Transverse colon (tissue), 4 donors: Measurements from ENCODE around the gene ENHO. TPM values are rescaled to one million over a fixed set of nuclear protein-coding genes. Genes with fewer than 3 reads are reported as not detected.

Experiments
- DNase-seq: peaks from one replicate; pipeline ENCODE4 v3.0.0-alpha.2; 2019
- H3K27ac ChIP-seq, 4 donors: fragments of 200-600 bp; sonication (generic); 2 replicates each; pipeline ENCODE4 v1.5.1; 2016 to 2018; ENCODE audit warnings: inconsistent platforms in 4 of 4
- H3K27me3 ChIP-seq: fragments of 200-600 bp; sonication (generic); 2 replicates; pipeline ENCODE4 v1.5.1; 2017; ENCODE audit warnings: inconsistent platforms
- H3K36me3 ChIP-seq, 4 donors: fragments of 200-600 bp; sonication (generic); 2 replicates each; pipeline ENCODE4 v1.5.1; 2017 to 2019; ENCODE audit warnings: inconsistent platforms in 4 of 4
- H3K4me1 ChIP-seq, 4 donors: fragments of 200-600 bp; sonication (generic); 2 replicates each; pipeline ENCODE4 v1.5.1; 2017 to 2020; ENCODE audit warnings: inconsistent platforms in 4 of 4
- H3K4me3 ChIP-seq, 4 donors: fragments of 200-600 bp; sonication (generic); 1 replicate in 1 of 4; 2 replicates in 3 of 4; pipeline versions ENCODE4 v1.5.1 to v1.6.1; 2017 to 2019; ENCODE audit warnings: inconsistent platforms in 4 of 4
- H3K9me3 ChIP-seq, 2 donors: fragments of 200-600 bp; sonication (generic); 2 replicates each; pipeline ENCODE4 v1.5.1; 2017 to 2019; ENCODE audit warnings: inconsistent platforms in 2 of 2
- CTCF ChIP-seq, 5 experiments: fragments of 200-600 bp in 3 of 5; fragments of 450-650 bp in 2 of 5; sonication (generic) in 3 of 5; IDR thresholded peaks; 1 replicate in 2 of 5; 2 replicates in 3 of 5; pipeline ENCODE4 v1.5.1; 2016 to 2017; ENCODE audit warnings: antibody characterized with exemption in 5 of 5, inconsistent platforms in 3 of 5, mild to moderate bottlenecking in 2 of 5, moderate library complexity in 1 of 5
- EP300 ChIP-seq: sonication (generic); formaldehyde crosslinking; IDR thresholded peaks from one replicate; pipeline ENCODE4 v1.6.1; 2017; ENCODE audit warnings: antibody characterized with exemption, low read depth
- POLR2A ChIP-seq: fragments of 450-650 bp; IDR thresholded peaks from one replicate; pipeline ENCODE4 v1.6.1; 2016; ENCODE audit warnings: antibody characterized with exemption, mild to moderate bottlenecking, moderate library complexity
- POLR2AphosphoS5 ChIP-seq, 3 donors: sonication (generic); formaldehyde crosslinking; IDR thresholded peaks; one replicate each; pipeline ENCODE4 v1.6.1; 2016; ENCODE audit warnings: antibody characterized with exemption in 3 of 3
- WGBS, 2 donors: methylation state at CpG; one replicate each; pipeline ENCODE4 v1.1.5; 2018; ENCODE audit warnings: low coverage in 1 of 2; 5-methylcytosine and 5-hydroxymethylcytosine counted together
- in situ Hi-C, 4 donors: fragments of 200-750 bp; cut with MboI; loops; one replicate each; pipeline versions ENCODE4 v1.15.0 to v1.15.1; 2017; ENCODE audit warnings: low sequenced_read_pairs in 3 of 4, low pct_ligation_motif_present in 1 of 4, low pct_unique_long_range_greater_than_20kb in 1 of 4
- intact Hi-C: fragments of 100-400 bp; cut with DNase I; formaldehyde crosslinking; loops from one replicate; pipeline ENCODE4 v1.15.1; 2023; ENCODE audit warnings: low total_unique reads
- total RNA-seq, 4 donors: library from RNA; depleted of rRNA; stranded (reverse); fragments of >200 nt; gene quantifications; one replicate each; pipeline ENCODE4 v1.1.0, GENCODE V29; 2016

Gene ENHO
- total RNA-seq, 4 donors from 2014 or later, result 1.4 to 1.7 TPM; not detected in 2

DNA sequence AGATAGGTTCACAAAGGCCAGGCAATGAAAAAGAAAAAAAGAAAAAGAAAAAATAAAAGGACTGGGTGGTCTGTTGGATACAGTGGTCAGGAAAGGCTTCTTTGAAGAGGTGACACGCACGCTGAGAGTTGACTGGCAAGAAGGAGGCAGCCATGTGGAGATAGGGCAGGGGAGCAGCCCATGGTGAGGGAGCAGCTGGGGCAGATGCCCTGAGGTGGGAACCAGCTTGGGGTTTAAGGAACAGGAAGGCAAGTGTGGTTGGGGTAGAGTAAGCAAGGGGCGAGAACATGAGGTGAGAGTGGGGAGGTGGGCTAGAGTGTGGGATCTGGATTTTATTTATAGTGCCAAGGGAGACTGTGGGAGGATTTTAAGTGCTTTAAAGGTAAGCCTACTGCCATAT lies 6.8 kb downstream of the ENHO start:
- in situ Hi-C loops (no loop called here), intact Hi-C loops (no loop called here)
- TF ChIP-seq CTCF (IDR thresholded peaks at IDR 0.05) (no peak), POLR2A (no peak), POLR2AphosphoS5 (IDR thresholded peaks at IDR 0.05) (no peak), EP300 (no peak)
- WGBS, 2 donors, result 84 to 100% methylated on average over 2 to 3 of the region's 3 CpGs
- Histone ChIP-seq H3K27ac (no peak overlapping the region), H3K4me1 (peaks cover 0 to 8% (median 2%) of the 10 kb centered on the region in 4 donors), H3K27me3 (no peaks in the 10 kb centered on the region), H3K36me3 (no peaks in the 10 kb centered on the region), H3K9me3 (no peaks in the 10 kb centered on the region), H3K4me3 (no peak overlapping the region)
- DNase-seq, result no peak

DNA sequence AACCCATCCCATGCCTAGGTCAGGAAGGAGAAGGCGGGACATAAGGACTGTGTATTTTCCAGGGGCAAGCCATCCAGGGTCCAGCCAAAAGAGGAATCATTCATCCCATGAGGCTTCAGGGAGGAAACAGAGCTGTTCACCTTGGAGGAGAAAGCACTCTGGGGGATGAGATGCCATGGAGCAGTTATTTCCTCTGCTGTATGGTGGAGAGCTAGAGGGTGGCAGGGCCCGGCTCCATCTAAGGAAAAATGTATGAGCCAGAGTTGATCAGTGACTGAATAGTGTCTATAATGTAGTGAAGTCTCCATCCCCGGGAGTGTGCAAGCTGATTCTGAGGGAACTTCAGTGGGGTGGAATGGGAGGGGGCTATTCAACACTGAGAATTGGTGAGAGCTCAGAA lies 8.0 kb downstream of the ENHO start:
- no peak for DNase-seq

DNA sequence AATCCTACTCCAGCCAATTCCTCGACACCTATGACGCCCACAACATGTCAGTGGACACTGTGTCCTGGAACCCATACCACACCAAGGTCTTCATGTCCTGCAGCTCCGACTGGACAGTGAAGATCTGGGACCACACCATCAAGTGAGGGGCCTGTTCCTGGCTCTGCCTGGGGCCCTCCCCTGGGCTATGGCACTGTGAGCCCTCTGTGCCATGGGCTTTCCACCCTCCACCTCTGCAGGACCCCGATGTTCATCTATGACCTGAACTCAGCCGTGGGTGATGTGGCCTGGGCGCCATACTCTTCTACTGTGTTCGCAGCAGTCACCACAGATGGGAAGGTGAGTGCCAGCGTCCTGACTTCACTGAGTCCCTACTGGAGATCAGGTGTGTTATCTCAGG lies 8.4 kb downstream of the ENHO start:
- TF ChIP-seq EP300, result no peak
- no peak for TF ChIP-seq POLR2AphosphoS5 (IDR thresholded peaks at IDR 0.05)
- Histone ChIP-seq H3K27me3 (no peaks in the 10 kb centered on the region), H3K4me1 (peaks cover 0 to 11% (median 2%) of the 10 kb centered on the region in 4 donors), H3K27ac (no peak overlapping the region), H3K9me3 (no peaks in the 10 kb centered on the region), H3K36me3 (no peaks in the 10 kb centered on the region), H3K4me3 (no peak overlapping the region)
- in situ Hi-C loops, result no loop called here
- 92% methylated on average over 8 of the region's 8 CpGs; no CpG with 5 or more reads in 1 of the 2 donors for WGBS, 2 donors
- no peak for DNase-seq
- intact Hi-C loops, result no loop called here

More for the DNA sequence above, 8.0 kb downstream of the ENHO start:
- Histone ChIP-seq H3K27me3 (no peaks in the 10 kb centered on the region), H3K4me1 (peaks cover 0 to 11% (median 2%) of the 10 kb centered on the region in 4 donors), H3K9me3 (no peaks in the 10 kb centered on the region), H3K27ac (no peak overlapping the region), H3K36me3 (no peaks in the 10 kb centered on the region), H3K4me3 (no peak overlapping the region)
- TF ChIP-seq CTCF (IDR thresholded peaks at IDR 0.05), result no peak
- TF ChIP-seq POLR2A, result no peak
- intact Hi-C loops, result no loop called here
- in situ Hi-C loops, result no loop called here
- 98 to 100% methylated on average over 1 to 3 of the region's 3 CpGs for WGBS, 2 donors

DNA sequence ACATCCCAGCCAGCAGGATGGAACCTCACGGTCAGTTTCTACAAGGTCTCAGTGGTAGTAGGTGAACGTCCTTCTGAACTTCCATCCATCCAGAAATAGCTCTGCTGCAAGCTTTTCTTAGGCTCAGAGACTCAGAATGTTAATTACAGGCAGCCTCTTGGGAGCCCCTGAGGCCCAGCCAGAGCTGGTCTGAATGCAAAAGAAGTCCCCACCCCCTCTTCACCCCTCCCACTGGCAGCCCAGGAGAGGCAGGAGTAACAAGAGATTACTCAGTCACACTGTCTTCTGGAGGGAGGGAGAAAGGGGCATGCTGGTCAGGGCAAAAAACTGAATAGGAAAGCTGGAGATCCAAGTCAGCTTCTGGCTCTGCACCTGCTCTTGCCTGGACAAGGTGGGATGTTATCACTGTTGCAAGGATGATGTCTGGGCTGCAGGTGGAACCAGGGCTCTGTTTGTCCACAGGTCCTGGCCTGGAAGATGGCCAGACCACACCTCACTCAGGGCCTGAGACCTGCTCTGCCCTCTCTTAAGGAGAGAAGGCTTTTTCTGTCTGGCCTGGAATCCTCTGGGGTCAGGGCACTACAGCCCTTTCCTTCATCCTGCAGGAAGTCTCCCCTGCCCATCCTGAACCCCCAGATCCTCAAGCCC lies 9.1 kb downstream of the ENHO start:
- TF ChIP-seq EP300 (no peak), POLR2AphosphoS5 (IDR thresholded peaks at IDR 0.05) (no peak)
- in situ Hi-C loops (no loop called here), intact Hi-C loops (no loop called here)
- WGBS, 2 donors, result 77 to 100% methylated on average over 1 to 2 of the region's 2 CpGs
- Histone ChIP-seq H3K4me3 (no peak overlapping the region), H3K9me3 (no peaks in the 10 kb centered on the region), H3K27me3 (no peaks in the 10 kb centered on the region), H3K4me1 (peaks cover 0 to 11% (median 2%) of the 10 kb centered on the region in 4 donors), H3K36me3 (no peaks in the 10 kb centered on the region), H3K27ac (peak overlapping the region in 1 of 4 donors; percentile 28)
- DNase-seq, result no peak

DNA sequence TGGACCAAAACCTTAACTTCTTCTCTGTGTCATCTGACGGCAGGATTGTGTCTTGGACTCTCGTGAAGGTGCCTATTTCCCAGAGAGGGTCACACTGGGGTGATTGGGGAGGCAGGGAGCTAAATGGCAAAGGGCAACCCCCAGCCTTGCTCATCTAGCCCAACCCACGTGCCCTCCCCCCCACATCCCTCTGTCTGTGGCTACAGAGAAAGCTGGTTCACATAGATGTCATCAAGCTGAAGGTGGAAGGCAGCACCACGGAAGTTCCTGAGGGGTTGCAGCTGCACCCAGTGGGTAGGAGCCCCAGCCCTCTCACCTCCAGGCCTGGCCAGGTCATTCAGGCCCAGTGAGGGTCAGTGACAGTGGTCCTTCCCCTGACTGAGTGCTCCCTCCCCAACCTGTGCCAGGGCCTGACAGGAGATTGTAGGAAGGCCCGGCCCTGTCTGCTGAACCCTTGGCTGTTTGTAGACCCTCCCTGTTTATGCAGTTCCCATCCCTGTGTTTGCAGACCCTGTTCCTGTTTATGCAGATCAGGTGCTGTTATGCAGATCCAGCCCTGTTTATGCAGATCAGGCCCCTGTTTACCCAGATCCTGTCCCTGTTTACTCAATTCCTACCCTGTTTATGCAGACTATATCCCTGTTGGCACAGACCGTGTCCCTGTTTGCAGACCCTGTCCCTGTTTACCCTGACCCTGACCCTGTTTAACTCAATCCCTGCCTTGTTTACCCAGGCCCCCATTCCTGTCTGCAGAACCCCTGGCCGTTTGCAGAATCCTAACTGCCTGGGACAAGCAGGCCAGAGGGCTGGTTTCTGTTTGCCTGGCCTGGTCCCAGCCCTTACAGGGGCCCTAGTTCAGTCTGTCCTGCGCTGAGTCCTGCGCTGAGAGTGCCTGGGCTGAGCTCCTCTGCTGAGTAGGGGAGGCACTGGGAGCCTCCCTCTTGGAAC lies 10.4 kb downstream of the ENHO start:
- H3K9me3 ChIP-seq, result no peaks in the 10 kb centered on the region
- 69% methylated on average over 9 of the region's 9 CpGs; no CpG with 5 or more reads in 1 of the 2 donors for WGBS, 2 donors
- TF ChIP-seq EP300 (no peak), CTCF (IDR thresholded peaks at IDR 0.05) (no peak), POLR2AphosphoS5 (IDR thresholded peaks at IDR 0.05) (peak in 1 of 3 donors; percentile 24), POLR2A (no peak)
- H3K36me3 ChIP-seq, result no peaks in the 10 kb centered on the region
- in situ Hi-C loops, result no loop called here
- intact Hi-C loops, result no loop called here
- no peak for DNase-seq
- H3K27me3 ChIP-seq, result no peaks in the 10 kb centered on the region
- no peak overlapping the region for H3K4me3 ChIP-seq
- H3K27ac ChIP-seq, result peak overlapping the region in 1 of 4 donors; percentile 28
- peaks cover 0 to 11% (median 2%) of the 10 kb centered on the region in 4 donors for H3K4me1 ChIP-seq
